ENCODE data around the gene HELZ2.

HELZ2 gene

DNA sequence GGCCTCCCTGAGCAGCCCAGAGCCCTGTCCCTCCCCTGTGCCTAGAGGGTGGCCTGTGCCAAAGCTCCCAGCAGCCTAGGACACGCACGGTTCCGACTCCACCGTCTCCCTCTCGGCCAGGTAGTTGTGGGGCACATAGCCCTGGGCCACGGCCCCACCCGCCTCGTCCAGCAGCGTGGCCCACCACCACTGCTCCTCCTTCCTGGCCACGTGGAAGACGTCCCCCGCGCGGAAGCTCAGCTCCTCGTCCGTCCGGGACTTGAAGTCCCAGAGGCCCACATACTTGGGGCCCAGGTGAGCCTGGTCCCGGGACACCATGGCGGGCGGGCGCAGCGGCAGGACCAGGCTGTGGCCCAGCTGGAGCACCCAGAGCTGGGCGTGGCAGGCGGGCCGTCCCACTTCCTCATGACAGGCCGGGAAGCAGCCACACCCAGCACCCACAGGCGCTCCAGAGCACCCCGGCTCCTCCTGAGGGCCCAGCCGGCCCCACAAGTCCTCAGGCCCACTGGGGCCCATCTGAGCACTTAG lies 37.0 kb downstream of the HELZ2 start, which contains the start of gene PTK6:
PTK6 (minus strand) TSS at position 380 of the 528 bp plus-strand sequence; CDS start at position 318, 62 bp downstream.
- TF ChIP-seq, protein P1, sequence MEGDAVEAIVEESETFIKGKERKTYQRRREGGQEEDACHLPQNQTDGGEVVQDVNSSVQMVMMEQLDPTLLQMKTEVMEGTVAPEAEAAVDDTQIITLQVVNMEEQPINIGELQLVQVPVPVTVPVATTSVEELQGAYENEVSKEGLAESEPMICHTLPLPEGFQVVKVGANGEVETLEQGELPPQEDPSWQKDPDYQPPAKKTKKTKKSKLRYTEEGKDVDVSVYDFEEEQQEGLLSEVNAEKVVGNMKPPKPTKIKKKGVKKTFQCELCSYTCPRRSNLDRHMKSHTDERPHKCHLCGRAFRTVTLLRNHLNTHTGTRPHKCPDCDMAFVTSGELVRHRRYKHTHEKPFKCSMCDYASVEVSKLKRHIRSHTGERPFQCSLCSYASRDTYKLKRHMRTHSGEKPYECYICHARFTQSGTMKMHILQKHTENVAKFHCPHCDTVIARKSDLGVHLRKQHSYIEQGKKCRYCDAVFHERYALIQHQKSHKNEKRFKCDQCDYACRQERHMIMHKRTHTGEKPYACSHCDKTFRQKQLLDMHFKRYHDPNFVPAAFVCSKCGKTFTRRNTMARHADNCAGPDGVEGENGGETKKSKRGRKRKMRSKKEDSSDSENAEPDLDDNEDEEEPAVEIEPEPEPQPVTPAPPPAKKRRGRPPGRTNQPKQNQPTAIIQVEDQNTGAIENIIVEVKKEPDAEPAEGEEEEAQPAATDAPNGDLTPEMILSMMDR (IDR thresholded peaks at IDR 0.05; ENCODE audit: low read depth, low read length, missing control alignments): no peak
- in situ Hi-C loops (cut with HindIII; ENCODE audit: low sequenced_read_pairs): loop anchor here (10.0 kb wide), 1 partner anchor 128 kb away; no protein-coding TSS in a partner anchor
- H3K4me3 ChIP-seq (ENCODE audit: low read depth, low read length): peak within 1 kb of the TSS; percentile 12
- no peak for DNase-seq (ENCODE audit: low read depth)

DNA sequence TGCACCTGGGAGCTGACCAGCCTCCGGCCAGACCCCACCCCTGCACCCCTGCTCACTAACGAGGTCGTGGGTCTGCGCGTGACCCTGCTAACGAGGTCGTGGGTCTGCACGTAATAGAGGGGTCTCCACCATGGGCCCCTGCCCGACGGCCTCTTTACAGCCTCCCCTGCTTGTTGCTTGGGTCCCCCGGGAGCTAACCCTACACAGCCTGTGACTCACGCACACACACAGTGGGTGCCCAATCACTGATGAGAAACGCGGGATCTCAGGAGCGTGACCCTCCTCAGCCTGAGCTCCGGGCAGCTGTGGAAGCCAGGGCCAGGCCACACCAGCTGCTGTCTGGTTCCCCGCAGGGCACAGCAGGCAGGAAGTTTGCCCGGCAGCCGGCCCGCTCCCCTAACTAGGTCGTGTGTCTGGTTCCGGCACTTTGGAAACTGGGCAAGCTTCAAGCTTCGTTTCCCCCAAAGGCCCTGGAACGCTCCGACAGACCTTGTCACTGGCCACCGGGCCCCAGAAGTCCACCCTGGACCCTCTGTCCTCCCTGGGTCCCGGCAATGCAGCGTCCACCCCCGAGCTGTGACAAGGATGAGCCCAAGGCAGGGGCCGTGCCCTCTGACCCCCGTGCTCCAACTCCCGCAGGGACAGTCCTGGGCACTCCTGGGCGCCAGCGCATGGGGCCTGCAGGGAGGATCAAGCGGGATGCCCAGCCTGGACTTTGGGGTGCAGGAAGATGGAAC lies 37.6 kb downstream of the HELZ2 start:
- TF ChIP-seq, protein P1 (IDR thresholded peaks at IDR 0.05; ENCODE audit: low read depth, low read length, missing control alignments): no peak
- H3K4me3 ChIP-seq (ENCODE audit: low read depth, low read length): no peak overlapping the region

DNA sequence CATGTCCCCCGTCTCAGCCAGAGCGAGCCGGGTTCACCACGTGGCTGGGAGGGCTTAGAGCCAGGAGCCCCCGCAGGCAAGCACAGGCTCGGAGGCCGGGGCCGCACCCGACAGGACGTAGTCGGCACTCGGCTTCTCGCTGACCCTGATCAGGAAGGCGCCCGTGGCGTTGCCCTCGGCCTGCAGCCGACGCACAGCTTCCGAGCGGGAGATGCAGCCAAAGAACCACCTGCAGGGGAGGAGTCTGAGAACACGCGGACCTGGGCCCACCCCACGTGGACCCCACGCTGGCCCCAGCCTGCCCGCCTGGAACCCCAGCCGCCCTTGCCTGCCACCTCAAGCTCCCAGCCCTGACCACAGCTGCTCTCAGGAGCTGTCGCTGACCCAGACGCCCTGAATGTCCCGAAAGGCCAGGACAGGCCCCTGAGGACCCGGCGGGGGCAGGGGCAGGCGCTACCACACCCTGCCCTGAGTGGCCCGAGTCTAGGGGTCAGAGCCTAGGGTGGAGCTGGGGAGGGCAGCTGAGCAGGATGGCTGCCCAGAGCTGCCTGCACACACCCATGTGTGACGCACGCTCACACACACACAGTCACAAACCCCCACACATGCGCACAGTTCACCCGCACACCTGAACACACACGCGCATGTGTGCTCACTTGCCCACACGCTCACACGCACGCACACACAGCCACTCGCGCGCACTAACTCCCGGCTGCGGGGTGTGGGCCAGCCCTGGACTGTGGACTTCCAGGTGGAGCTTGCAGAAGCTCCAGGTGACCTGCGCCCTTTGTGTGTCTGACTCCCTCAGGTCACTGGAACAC lies 39.0 kb downstream of the HELZ2 start:
- DNase-seq (ENCODE audit: low read depth): no peak
- in situ Hi-C loops (cut with HindIII; ENCODE audit: low sequenced_read_pairs): loop anchor here (10.0 kb wide), 1 partner anchor 130 kb away; no protein-coding TSS in a partner anchor
- no peak overlapping the region for H3K4me3 ChIP-seq (ENCODE audit: low read depth, low read length)
- TF ChIP-seq, protein P1 (IDR thresholded peaks at IDR 0.05; ENCODE audit: low read depth, low read length, missing control alignments): no peak

More for the DNA sequence above, 37.6 kb downstream of the HELZ2 start:
- in situ Hi-C loops (cut with HindIII; ENCODE audit: low sequenced_read_pairs): loop anchor here (10.0 kb wide), 1 partner anchor 128 kb away; no protein-coding TSS in a partner anchor
- DNase-seq (ENCODE audit: low read depth): no peak

DNA sequence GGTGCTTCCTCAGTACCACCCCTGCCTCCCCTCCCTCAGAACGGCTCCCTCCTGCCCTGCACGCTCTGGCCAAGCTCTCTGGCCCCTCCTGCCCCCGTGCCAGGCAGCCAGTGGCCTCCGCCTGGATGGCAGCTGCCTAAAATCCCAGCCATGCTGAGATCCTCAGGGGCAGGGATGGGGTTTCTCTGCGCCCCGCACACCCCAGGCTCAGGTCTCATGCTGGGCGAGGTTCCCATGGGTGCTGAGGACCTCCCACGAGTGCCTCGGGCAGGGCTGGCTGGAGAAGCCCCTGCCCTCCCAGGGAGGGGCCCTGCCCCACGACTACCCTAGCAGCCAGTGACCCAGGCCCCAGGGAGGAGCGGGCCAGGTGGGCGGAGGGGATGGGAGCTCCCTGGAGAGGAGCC lies 39.6 kb downstream of the HELZ2 start:
- no peak overlapping the region for H3K4me3 ChIP-seq (ENCODE audit: low read depth, low read length)
- in situ Hi-C loops (cut with HindIII; ENCODE audit: low sequenced_read_pairs): loop anchor here (10.0 kb wide), 1 partner anchor 130 kb away; no protein-coding TSS in a partner anchor
- DNase-seq (ENCODE audit: low read depth): no peak
- TF ChIP-seq, protein P1 (IDR thresholded peaks at IDR 0.05; ENCODE audit: low read depth, low read length, missing control alignments): no peak

DNA sequence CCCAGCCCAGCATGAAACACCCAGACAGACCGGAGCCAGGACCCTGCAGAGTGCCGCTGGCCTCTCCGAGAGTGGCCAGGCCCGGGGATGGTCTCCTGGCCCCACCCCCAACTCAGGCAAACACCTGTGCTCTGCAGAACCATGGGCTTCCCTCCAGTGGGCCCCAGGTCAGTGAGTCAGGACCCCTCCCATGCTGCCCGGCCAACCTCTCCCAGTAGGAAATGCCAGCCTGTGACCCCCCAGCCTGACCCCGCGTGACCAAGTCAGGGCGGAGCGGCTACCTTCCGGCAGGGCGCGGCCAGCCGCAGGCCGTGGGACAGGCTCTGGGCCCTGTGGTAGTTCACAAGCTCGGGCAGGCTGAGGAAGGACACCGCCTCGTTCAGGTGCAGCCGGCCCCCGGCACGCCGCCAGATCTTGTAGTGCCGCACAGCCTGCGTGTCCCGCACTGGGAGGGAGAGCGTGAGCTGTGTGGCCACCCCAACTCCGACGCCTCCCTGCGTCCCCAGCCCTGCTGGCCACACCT lies 40.1 kb downstream of the HELZ2 start:
- in situ Hi-C loops (cut with HindIII; ENCODE audit: low sequenced_read_pairs): loop anchor here (10.0 kb wide), 1 partner anchor 131 kb away; no protein-coding TSS in a partner anchor
- TF ChIP-seq, protein P1 (IDR thresholded peaks at IDR 0.05; ENCODE audit: low read depth, low read length, missing control alignments): no peak
- no peak for DNase-seq (ENCODE audit: low read depth)
- no peak overlapping the region for H3K4me3 ChIP-seq (ENCODE audit: low read depth, low read length)

DNA sequence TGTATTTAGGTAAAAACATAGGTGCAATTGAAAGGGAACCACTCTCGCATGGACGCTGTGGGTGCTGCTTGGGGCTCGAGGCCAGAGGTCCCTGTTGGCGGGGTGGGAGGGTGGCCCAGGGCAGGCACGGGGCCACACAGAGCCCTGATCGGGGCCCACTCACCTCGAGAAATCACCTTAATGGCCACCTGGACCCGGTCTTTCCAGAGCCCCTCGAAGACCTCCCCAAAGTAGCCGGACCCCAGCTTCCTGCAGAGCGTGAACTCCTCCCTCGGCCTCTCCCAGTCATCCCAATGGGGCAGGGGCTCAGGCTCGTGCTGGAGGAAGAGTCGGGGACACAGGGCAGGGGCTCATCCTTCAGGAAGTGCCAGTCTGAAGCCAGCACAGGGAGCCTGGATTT lies 40.7 kb downstream of the HELZ2 start:
- no peak overlapping the region for H3K4me3 ChIP-seq (ENCODE audit: low read depth, low read length)
- DNase-seq (ENCODE audit: low read depth): no peak
- TF ChIP-seq, protein P1 (IDR thresholded peaks at IDR 0.05; ENCODE audit: low read depth, low read length, missing control alignments): no peak
- in situ Hi-C loops (cut with HindIII; ENCODE audit: low sequenced_read_pairs): loop anchor here (10.0 kb wide), 1 partner anchor 131 kb away; no protein-coding TSS in a partner anchor
